Measurements from ENCODE around the gene VEGFC. TPM values are rescaled to one million over a fixed set of nuclear protein-coding genes. Genes with fewer than 3 reads are reported as not detected.
A peak's percentile ranks its signal among the peaks of the same experiment; 100 is the strongest.

The VEGFC gene, protein sequence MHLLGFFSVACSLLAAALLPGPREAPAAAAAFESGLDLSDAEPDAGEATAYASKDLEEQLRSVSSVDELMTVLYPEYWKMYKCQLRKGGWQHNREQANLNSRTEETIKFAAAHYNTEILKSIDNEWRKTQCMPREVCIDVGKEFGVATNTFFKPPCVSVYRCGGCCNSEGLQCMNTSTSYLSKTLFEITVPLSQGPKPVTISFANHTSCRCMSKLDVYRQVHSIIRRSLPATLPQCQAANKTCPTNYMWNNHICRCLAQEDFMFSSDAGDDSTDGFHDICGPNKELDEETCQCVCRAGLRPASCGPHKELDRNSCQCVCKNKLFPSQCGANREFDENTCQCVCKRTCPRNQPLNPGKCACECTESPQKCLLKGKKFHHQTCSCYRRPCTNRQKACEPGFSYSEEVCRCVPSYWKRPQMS
- total RNA-seq (2021; ENCODE audit: unreplicated experiment) (15.7 TPM), Bru-seq, nascent RNA (percentile 77 among the genes with signal in this experiment), BruChase-seq, experiment 1, labeled RNA remaining after a 2-hour chase (percentile 62 among the genes with signal in this experiment), BruChase-seq, experiment 2, labeled RNA remaining after a 6-hour chase (percentile 57 among the genes with signal in this experiment)
- polyA plus RNA-seq (2012; ENCODE audit: insufficient read length), result 7.1 TPM
- long read RNA-seq, transcript VEGFC-202 (7 exons, 2,064 nt), result major isoform, 9 of 14 reads
- long read RNA-seq, partial matches to known transcripts, result 5 of 14 reads
- long read RNA-seq, other reads (novel, unspliced or antisense), result 0 of 14 reads

DNA sequence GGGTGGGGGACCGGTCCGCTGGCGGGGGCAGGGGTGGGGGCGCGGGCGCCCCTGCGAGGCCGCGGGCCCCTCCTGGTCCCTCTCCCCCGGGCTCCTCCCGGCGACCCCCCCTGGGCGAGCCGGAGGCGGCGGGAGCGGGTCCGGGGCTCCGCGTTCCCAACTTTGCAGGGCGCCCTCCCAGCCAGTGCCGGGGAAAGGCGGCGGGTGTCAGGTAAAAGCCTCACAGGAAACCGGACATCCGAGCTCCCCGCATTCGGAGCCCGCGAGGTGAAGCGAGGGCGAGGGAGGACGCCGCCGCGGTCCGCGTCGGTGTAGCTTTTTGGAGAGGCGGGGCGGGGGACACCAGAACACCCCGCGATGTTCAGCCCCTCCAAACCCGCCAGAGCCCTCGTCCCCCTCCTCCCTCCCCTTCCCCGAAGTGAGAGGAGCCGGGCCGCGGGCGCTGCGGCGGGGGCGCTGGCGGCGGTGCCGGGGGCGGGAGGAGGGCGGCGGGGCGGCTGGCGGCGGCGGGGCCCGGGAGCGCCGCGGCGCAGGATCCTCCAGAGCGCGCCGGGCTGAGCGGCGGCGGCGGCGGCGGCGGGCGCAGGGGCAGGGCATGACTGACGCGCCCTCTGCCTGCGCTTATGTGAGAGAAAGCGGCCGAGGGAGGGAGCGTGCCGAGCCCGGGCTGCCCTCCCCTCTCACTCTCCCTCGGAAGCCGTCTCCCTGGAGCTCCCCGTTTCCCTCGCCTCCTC lies at the start of gene VEGFC:
Gene VEGFC (minus strand): TSS at position 597 of the 734 bp plus-strand sequence. CDS start 611 bp downstream, outside the sequence.
- no peaks in the 10 kb centered on the region for H3K9me3 ChIP-seq (ENCODE audit: control insufficient read depth, insufficient read depth, low read depth, low read length)
- in situ Hi-C loops (cut with HindIII; ENCODE audit: low pct_unique_long_range_greater_than_20kb, low sequenced_read_pairs), result no loop called here
- no peaks in the 10 kb centered on the region for H3K36me3 ChIP-seq (ENCODE audit: control insufficient read depth, insufficient read depth, low read length)
- TF ChIP-seq CTCF (IDR thresholded peaks at IDR 0.05), result peak; percentile 32; the same call in 1 of the 2 replicates
- TF ChIP-seq, protein P1, sequence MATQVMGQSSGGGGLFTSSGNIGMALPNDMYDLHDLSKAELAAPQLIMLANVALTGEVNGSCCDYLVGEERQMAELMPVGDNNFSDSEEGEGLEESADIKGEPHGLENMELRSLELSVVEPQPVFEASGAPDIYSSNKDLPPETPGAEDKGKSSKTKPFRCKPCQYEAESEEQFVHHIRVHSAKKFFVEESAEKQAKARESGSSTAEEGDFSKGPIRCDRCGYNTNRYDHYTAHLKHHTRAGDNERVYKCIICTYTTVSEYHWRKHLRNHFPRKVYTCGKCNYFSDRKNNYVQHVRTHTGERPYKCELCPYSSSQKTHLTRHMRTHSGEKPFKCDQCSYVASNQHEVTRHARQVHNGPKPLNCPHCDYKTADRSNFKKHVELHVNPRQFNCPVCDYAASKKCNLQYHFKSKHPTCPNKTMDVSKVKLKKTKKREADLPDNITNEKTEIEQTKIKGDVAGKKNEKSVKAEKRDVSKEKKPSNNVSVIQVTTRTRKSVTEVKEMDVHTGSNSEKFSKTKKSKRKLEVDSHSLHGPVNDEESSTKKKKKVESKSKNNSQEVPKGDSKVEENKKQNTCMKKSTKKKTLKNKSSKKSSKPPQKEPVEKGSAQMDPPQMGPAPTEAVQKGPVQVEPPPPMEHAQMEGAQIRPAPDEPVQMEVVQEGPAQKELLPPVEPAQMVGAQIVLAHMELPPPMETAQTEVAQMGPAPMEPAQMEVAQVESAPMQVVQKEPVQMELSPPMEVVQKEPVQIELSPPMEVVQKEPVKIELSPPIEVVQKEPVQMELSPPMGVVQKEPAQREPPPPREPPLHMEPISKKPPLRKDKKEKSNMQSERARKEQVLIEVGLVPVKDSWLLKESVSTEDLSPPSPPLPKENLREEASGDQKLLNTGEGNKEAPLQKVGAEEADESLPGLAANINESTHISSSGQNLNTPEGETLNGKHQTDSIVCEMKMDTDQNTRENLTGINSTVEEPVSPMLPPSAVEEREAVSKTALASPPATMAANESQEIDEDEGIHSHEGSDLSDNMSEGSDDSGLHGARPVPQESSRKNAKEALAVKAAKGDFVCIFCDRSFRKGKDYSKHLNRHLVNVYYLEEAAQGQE (IDR thresholded peaks at IDR 0.05; ENCODE audit: insufficient read depth in 1 of 2, low read depth in 2 of 2, low read length in 1 of 2), result no peak
- BruUV-seq (replicated peaks), result no TSS peak
- ATAC-seq, result peak; percentile 82
- ChIA-PET POLR2A (no interaction called here), CTCF (interaction anchor here (1.6 kb wide), 1 partner anchor 255 kb away, joined by 3 read pairs; no protein-coding TSS in a partner anchor)
- H3K4me3 ChIP-seq (ENCODE audit: low read depth in 2 of 2, low read length in 2 of 2), result peak within 1 kb of the TSS; percentile 63 to 95
- H3K4me1 ChIP-seq (ENCODE audit: control insufficient read depth, insufficient read depth, low read length), result peaks cover 13% of the 10 kb centered on the region
- intact Hi-C loops (cut with micrococcal nuclease; ENCODE audit: unreplicated experiment), result loop anchor here (5.0 kb wide), 2 partner anchors 90 to 110 kb away; no protein-coding TSS in a partner anchor
- DNase-seq (ENCODE audit: low read depth, low spot score), result no peak
- peak within 1 kb of the TSS; percentile 92 for H3K27ac ChIP-seq (ENCODE audit: low read length)
- H3K27me3 ChIP-seq (ENCODE audit: control insufficient read depth, insufficient read depth, low read length), result no peaks in the 10 kb centered on the region

DNA sequence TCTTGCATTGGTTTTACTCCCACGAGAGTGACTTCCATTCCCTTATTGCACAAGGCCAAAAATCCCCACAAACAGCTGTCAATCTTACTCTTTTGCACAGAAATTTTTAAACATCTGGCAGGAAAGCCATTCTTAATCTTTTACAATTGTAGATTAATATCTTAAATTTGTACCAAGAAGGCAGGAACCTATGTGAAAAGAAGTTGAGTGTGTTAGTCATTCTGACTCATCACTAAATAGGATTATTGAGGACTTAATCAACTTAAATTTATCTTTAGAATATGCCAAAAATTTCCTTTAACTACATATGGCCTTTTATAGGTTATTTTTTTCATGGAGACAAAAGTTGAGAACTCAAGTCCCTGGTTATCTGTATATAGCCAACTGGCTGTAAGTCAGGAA lies 49.0 kb upstream of the VEGFC start:
- H3K27ac ChIP-seq (ENCODE audit: low read length), result no peak overlapping the region
- ChIA-PET CTCF (no interaction called here), POLR2A (no interaction called here)
- no peaks in the 10 kb centered on the region for H3K4me1 ChIP-seq (ENCODE audit: control insufficient read depth, insufficient read depth, low read length)
- intact Hi-C loops (cut with micrococcal nuclease; ENCODE audit: unreplicated experiment) (no loop called here), in situ Hi-C loops (cut with HindIII; ENCODE audit: low pct_unique_long_range_greater_than_20kb, low sequenced_read_pairs) (no loop called here)
- DNase-seq (ENCODE audit: low read depth, low spot score) (no peak), ATAC-seq (no peak)
- TF ChIP-seq CTCF (IDR thresholded peaks at IDR 0.05), result no peak
- no peak for TF ChIP-seq POLR2AphosphoS5 (IDR thresholded peaks at IDR 0.05; ENCODE audit: low read depth, low read length)
- TF ChIP-seq, protein P1 (IDR thresholded peaks at IDR 0.05; ENCODE audit: insufficient read depth in 1 of 2, low read depth in 2 of 2, low read length in 1 of 2), result no peak
- no peak for TF ChIP-seq SIN3A (IDR thresholded peaks at IDR 0.05; ENCODE audit: borderline replicate concordance, insufficient read depth, low read depth, low read length)
- no peak for TF ChIP-seq TCF7L2 (IDR thresholded peaks at IDR 0.05; ENCODE audit: low read depth, low read length)
- no peak overlapping the region for H3K4me3 ChIP-seq (ENCODE audit: low read depth in 2 of 2, low read length in 2 of 2)
- no TSS peak for BruUV-seq (replicated peaks)
- H3K27me3 ChIP-seq (ENCODE audit: control insufficient read depth, insufficient read depth, low read length), result no peaks in the 10 kb centered on the region
- H3K36me3 ChIP-seq (ENCODE audit: control insufficient read depth, insufficient read depth, low read length), result no peaks in the 10 kb centered on the region
- H3K9me3 ChIP-seq (ENCODE audit: control insufficient read depth, insufficient read depth, low read depth, low read length), result no peaks in the 10 kb centered on the region
